ENCODE results near the gene CASP7. TPM values are rescaled to one million over a fixed set of nuclear protein-coding genes. Genes with fewer than 3 reads are reported as not detected.

CASP7 gene
- total RNA-seq, 2 donors from 2014 or later: 7.2 to 9.5 TPM

GRCh38 chr10:113708640-113709039 lies 28.9 kb downstream of the CASP7 start:
- no peak for DNase-seq (ENCODE audit: low spot score)
- H3K27ac ChIP-seq: no peak overlapping the region
- peaks cover 0 to 37% of the 10 kb centered on the region in 2 donors for H3K4me1 ChIP-seq
- H3K4me3 ChIP-seq: no peak overlapping the region
- no peaks in the 10 kb centered on the region for H3K27me3 ChIP-seq
- no peaks in the 10 kb centered on the region for H3K9me3 ChIP-seq
- H3K36me3 ChIP-seq: no peaks in the 10 kb centered on the region
- TF ChIP-seq CTCF (IDR thresholded peaks at IDR 0.05): no peak

- Histone ChIP-seq H3K4me3 (no peak overlapping the region), H3K27ac (no peak overlapping the region), H3K36me3 (no peaks in the 10 kb centered on the region), H3K27me3 (no peaks in the 10 kb centered on the region), H3K4me1 (peaks cover 0 to 37% of the 10 kb centered on the region in 2 donors), H3K9me3 (no peaks in the 10 kb centered on the region)
- TF ChIP-seq CTCF (IDR thresholded peaks at IDR 0.05): no peak
- no peak for DNase-seq (ENCODE audit: low spot score)
Observed at GRCh38 chr10:113709221-113709838, 29.6 kb downstream of the CASP7 start.

GRCh38 chr10:113711142-113711541 lies 31.4 kb downstream of the CASP7 start:
- TF ChIP-seq CTCF (IDR thresholded peaks at IDR 0.05): no peak
- H3K4me1 ChIP-seq: peaks cover 0 to 29% of the 10 kb centered on the region in 2 donors
- H3K4me3 ChIP-seq: no peak overlapping the region
- no peaks in the 10 kb centered on the region for H3K36me3 ChIP-seq
- DNase-seq (ENCODE audit: low spot score): no peak
- no peaks in the 10 kb centered on the region for H3K9me3 ChIP-seq
- no peak overlapping the region for H3K27ac ChIP-seq
- H3K27me3 ChIP-seq: no peaks in the 10 kb centered on the region

GRCh38 chr10:113712024-113712423 lies 32.3 kb downstream of the CASP7 start:
- no peak for TF ChIP-seq CTCF (IDR thresholded peaks at IDR 0.05)
- Histone ChIP-seq H3K9me3 (no peaks in the 10 kb centered on the region), H3K36me3 (peaks cover under 1% of the 10 kb centered on the region), H3K4me3 (no peak overlapping the region), H3K27ac (no peak overlapping the region), H3K4me1 (peaks cover 0 to 20% of the 10 kb centered on the region in 2 donors), H3K27me3 (no peaks in the 10 kb centered on the region)
- no peak for DNase-seq (ENCODE audit: low spot score)

- DNase-seq (ENCODE audit: low spot score): no peak
- H3K4me1 ChIP-seq: peaks cover 0 to 17% of the 10 kb centered on the region in 2 donors
- no peak overlapping the region for H3K4me3 ChIP-seq
- no peaks in the 10 kb centered on the region for H3K27me3 ChIP-seq
- H3K9me3 ChIP-seq: no peaks in the 10 kb centered on the region
- peaks cover 9% of the 10 kb centered on the region for H3K36me3 ChIP-seq
- TF ChIP-seq CTCF (IDR thresholded peaks at IDR 0.05): no peak
- H3K27ac ChIP-seq: no peak overlapping the region
Observed at GRCh38 chr10:113712755-113713639, 33.3 kb downstream of the CASP7 start.
